Ramos (cell line): ENCODE measurements around the gene HSPA9.
"Not testable (repeated sequence)": the region's sequence is repeated elsewhere in the genome, so short reads cannot be mapped to it uniquely, and the experiment has no call there.

Source experiments
- in situ Hi-C: fragments of 300-500 bp; cut with MboI; formaldehyde crosslinking; loops from one replicate; pipeline ENCODE4 v1.14.3; 2022; ENCODE audit warnings: low sequenced_read_pairs; ENCODE audit not compliant: unreplicated experiment

The HSPA9 gene

GRCh38 chr5:138538943-138539627, 36.1 kb downstream of the HSPA9 start:
- in situ Hi-C loops: no loop called here

GRCh38 chr5:138536665-138537315, 38.4 kb downstream of the HSPA9 start:
- in situ Hi-C loops: no loop called here

- in situ Hi-C loops: no loop called here
Measured at GRCh38 chr5:138536215-138536614, 39.0 kb downstream of the HSPA9 start.

GRCh38 chr5:138533973-138534941, 40.9 kb downstream of the HSPA9 start:
- in situ Hi-C loops: no loop called here

- in situ Hi-C loops: no loop called here
Measured at GRCh38 chr5:138529812-138530211, 45.4 kb downstream of the HSPA9 start.

- in situ Hi-C loops: no loop called here
Measured at GRCh38 chr5:138528744-138529469, 46.3 kb downstream of the HSPA9 start.

GRCh38 chr5:138528208-138528607, 47.0 kb downstream of the HSPA9 start:
- in situ Hi-C loops: no loop called here

GRCh38 chr5:138527170-138527569, 48.0 kb downstream of the HSPA9 start:
- in situ Hi-C loops: no loop called here

- in situ Hi-C loops: no loop called here
Measured at GRCh38 chr5:138523406-138523805, 51.8 kb downstream of the HSPA9 start.

- in situ Hi-C loops: no loop called here
Measured at GRCh38 chr5:138520971-138521370, 54.2 kb downstream of the HSPA9 start.

GRCh38 chr5:138517437-138517836, 57.8 kb downstream of the HSPA9 start:
- in situ Hi-C loops: no loop called here

GRCh38 chr5:138515556-138516245, 59.5 kb downstream of the HSPA9 start:
- in situ Hi-C loops: no loop called here

GRCh38 chr5:138514021-138514420, 61.2 kb downstream of the HSPA9 start:
- in situ Hi-C loops: no loop called here

- in situ Hi-C loops: no loop called here
Measured at GRCh38 chr5:138508958-138509357, 66.2 kb downstream of the HSPA9 start.

GRCh38 chr5:138507485-138507884, 67.7 kb downstream of the HSPA9 start:
- in situ Hi-C loops: not testable (repeated sequence)

GRCh38 chr5:138506370-138507306, 68.6 kb downstream of the HSPA9 start:
- in situ Hi-C loops: no loop called here

- in situ Hi-C loops: loop anchor here (5.0 kb wide), 1 partner anchor 52 kb away; no protein-coding TSS in a partner anchor
Measured at GRCh38 chr5:138504799-138505198, 70.4 kb downstream of the HSPA9 start.
